SHP77 treated with DMSO at 0.1 percent for 48 hours (cell line): ENCODE results near the gene KRT7.

Source experiments
- DNase-seq: peaks from one replicate; lab custom pipeline; 2025; lab: John Stamatoyannopoulos, UW

The KRT7 gene

DNA sequence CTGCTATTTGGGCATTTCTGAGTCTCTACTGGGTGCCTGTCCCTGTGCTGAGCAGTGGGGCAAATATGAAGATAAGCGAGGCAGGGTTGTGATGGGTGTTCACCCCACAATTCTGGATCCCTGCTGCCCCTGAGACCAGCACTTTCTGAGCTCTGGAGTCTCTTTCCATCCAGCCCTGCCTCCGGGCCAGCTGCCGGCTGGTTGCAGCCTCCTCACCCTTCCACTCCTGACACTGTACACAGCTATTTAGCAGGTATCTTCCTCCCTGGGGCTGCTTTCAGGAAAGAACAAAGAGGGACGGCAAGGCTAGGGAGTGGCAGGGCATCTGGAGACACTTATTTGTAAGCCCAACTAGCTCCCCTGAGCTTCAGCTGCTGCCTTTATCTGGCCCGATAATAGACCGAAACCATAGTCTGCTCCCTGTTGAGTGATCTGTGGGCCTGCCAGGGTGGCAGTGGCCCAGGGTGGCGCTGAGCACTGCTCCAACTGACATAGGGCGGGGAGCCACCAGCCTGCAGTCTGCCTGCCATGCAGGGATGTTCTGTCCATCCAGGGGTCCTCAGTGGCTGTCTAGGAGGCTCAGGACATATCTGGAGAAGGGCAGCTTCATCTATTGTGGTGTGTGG is 33.6 kb upstream of the KRT7 start:
- no peak for DNase-seq

DNA sequence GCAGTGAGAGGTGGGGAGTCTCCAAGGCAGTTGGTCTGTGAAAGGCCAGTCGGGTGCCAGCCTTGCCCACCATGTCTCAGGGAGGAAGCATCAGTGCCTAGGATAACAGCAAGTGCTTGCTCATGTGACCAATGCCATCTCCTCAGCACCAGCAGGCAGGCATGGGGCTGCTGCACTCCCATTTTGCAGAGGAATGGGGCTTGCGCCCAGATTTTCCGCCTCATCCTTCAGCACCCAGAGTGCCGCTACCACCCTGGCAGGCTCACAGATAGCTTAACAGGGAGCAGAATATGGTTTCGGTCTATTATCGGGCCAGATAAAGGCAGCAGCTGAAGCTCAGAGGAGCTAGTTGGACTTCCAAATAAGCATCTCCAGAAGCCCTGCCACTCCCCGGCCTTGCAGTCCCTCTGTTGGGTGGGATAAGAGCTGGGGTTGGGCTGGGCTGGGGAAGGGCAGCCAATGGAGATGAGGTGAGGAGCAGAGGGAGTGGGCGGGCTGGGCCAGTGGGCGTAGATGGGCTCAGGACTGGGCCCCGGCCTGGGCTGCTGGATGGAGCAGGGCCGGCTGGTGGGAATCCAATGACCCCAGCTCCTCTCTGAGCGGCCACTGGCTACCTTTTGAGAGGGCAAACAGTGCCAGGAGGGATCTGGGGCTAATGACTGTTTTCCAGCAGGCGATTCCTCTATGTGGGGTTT is 32.8 kb upstream of the KRT7 start:
- no peak for DNase-seq

DNA sequence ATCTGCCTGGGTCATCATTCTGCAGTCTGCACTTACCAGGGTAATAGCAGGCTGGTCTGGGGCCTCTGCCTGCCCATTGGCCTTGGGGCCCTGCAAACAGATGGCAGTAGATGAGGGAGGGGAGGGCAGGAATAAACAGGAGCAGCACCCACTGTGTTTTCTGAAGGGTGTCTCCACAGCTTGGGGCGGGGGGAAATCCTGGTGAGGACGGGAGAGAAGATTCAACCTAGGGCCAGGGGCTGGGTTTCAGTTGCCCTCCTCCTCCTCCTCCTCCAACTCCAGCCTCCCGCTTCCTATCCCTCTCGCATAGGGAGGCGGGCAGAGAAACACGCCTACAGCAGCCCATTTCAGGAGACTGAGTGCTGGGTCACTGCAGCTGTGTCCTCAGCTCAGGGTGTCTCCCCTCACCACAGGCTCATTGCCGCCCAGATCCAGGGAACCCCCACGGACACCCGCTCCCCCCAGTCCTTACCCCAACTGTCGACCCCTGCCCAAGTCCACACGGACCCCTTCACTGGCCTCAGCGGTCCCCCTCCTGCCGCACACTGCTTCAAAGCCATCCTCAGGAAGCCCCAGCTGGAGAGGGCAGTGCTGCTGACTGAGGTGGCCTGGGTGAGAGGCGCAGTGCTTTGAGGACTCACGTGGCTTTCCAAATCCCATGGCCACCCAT is 32.1 kb upstream of the KRT7 start:
- DNase-seq = no peak

DNA sequence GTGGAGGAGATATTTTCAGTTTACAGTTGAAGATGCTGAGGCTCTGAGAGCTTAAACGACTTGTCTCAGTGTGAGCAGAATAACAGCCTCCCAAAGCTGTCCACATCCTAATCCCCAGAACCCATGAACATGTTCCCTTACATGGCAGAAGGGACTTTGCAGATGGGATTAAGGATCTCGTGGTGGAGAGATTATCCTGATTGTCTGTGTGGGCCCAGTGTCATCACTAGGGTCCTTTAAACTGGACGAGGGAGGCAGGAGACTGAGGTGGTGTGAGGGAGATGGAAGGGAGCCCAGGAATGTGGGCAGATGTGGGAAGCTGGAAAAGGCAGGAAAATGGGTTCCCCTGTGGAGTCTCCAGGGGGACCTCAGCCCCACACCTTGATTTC is 31.6 kb upstream of the KRT7 start:
- no peak for DNase-seq

DNA sequence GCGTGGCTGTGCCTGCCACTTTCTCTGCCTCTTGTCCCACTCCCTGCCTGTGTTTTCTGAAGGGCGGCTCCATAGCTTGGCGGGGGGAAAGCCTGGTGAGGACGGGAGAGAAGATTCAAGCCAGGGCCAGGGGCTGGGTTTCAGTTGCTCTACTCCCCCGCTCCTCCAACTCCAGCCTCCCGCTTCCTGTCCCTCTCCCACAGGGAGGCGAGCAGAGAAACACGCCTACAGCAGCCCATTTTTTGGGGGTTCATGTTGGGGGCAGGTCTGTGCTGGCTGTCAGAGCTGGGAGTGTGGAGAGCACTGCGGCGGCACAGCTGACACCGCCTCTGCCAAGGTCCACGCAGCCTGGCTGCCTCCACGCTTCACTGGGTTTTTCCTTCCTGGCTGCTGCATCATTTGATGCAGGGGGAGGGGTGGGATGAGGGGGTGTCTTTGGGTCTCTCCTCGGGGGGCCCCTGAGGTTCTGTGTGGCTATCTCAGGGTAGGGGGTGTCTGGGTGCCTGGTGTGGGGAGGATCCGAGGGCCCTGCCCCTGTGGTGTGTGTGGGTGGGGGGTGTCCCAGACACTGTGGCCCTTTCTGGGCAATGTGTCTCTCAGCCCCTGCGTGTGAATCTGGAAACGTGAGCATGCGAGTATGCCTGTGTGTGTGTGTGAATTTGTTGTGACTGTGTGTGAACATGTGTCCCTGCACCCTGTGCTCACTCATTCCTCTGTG is 30.5 kb upstream of the KRT7 start:
- DNase-seq = no peak

DNA sequence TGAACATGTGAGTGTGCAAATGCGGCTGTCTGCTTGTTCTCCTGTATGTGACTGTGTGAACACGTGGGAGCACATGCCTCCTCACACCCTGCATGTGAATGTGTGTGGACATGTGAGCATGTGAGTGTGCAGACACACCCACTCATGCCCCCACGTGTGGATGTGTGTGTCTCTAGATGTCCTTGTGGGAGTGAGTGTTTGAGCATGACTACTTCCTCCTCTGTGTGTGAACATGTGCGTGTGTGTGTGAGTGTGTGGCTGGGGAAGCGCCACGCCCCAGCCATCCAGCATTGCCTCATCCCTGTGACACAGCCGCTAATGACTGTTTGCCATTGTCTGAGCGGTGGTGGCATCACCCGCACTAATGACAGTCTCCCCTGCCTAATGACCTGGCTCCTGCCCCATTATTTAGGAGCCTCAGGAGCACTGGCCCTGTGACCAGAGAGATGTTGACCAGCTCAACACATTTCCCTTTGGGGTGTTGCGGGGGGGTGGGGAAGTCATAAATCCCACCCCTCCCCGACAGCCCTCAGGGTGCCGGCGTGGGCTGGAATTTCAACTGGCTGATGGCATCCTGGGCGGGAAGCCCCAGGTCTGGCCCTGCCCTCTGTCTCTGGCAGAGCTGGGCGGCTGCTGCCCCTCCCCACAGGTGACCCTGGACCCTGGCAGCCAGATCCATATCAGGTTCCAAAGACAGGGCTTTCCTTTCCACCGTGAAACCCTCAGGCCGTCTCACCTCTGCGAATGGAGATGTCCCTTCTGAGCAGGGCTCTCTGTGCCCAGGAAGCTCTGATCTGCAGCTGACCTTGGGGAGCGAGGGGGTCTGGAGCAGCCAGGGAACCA is 29.7 kb upstream of the KRT7 start:
- peak; percentile 34 for DNase-seq

DNA sequence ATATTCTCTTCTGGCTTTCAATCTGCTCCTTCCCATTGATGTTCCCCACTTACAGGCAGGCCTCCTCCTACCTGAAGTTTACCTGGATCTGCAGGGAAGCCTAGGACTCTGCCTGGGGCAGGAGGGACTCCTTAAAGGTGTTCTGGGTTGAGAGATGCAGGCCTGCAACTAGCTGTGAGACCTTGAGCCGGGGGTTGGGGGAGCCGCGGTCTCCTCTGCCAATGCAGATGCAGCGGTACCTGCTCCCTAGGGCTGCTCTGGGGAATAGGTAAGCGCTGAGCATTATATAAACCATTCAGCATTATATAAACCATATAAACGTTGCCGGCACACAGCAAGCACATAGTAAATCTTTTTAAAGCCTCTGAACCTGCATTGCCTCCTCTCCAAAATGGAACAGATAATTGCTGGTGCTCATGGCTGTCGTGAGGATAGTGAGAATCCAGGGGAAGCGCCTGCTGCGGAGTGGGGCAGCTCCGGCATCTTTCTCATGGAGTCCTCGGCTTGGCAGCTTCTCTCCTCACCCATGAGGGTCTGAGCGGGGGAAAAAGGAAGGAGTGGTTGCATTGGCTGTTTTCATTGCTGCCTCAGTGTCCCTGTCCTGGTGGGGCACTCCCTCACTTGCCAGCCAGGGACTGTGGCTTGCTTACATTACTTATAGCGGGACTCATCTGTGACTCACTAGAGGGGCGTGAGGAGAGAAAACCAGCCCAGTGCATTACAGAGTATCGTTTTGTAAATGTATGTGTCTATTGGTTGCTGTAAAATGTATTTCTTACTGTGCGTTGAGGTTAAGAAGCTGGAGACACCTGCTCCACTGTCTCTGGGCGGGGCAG is 28.7 kb upstream of the KRT7 start:
- no peak for DNase-seq

DNA sequence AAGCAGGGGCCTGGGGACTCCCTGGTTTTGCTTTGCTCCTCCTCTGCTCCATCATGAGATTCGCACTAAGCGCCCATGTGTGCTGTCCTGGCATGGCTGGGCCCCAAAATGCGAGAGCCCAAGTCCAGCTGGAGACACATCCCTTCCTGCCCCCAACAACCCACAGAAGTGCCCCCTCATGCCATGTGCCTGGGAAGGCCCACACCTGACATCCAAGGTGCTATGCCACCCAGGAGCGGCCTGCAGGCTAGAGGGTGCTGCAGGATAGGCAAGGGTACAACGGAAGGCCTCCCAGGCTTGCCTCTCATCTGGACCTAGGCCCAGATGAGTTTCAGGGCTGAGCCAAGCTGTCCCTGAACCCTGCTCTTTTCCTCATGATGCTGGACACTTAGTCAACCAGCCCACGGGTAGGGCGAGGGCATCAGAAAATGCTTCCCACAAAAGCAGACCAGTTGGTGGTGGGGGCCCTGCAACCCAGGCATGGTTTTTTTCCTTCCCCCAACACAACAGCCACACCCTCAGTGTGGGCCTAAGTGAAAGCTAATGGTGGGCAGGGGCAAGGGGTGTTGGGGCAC is 28.0 kb upstream of the KRT7 start:
- DNase-seq = no peak

DNA sequence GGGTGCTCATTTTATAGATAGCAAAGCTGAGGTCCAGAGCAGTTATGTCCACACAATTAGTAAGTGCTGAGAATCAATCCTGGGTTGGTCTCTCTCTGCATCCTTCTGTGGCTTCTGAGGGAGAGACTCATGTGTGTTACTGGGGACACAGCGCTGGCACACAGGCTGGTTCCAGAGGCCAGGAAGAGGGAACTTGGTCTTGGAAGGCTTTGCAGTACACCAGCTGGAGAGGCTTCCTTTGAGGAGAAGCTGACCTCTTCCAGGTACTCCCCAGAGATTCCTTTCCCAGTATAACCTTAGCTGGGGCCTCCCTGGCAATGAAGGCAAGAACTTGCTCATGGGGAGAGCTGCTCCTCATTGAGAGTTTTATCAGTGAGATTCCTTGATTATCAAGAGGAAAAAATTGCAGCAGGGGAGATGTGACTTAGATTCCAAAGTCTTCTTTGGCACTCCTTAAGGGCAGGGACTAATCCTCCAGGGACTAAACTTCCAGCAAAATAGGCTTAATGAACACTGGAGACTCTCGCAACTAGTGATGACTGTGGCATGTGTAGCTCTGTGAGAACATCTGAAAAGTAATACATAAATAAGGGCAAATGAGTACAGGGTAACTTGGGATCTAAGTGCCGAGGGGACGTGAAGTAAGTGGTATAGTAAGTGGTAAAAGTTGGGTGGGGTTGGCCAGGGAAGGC is 27.3 kb upstream of the KRT7 start:
- DNase-seq = no peak

DNA sequence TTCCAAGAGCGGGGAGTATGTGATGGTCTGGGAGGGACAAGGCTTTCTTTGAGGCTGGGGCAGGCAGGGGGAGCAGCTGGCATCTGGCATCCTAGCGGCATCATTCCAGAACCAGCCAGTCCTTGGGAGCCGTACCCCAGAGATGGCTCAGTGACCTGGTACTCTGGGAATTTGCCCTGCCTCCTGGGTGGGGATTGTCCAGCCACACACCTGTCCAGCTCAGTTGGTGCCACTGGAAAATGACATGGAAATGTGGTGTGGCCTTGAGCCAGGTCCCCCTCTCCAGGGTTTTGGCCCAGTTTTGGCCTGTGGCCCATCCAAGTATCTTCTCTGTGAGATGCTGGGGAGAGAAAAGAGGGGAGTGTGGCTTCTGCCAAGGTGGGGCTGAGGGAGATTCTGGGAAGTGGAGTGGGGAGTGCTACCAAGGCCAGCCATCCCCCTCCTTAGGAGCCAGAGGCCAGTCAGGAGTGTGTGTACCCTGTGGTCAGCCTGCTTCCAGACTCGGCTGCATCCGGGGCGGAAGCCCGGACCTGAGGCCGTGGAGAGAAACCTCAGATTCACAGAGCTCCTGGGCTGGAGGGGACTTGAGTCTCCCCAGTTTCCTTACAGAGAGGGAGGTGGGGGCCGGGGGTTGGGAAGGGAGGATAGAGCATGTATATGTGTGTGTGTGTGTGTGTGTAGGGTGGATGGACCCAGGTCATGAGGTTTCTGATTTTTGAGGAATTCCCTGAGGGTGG is 26.6 kb upstream of the KRT7 start:
- DNase-seq = no peak

DNA sequence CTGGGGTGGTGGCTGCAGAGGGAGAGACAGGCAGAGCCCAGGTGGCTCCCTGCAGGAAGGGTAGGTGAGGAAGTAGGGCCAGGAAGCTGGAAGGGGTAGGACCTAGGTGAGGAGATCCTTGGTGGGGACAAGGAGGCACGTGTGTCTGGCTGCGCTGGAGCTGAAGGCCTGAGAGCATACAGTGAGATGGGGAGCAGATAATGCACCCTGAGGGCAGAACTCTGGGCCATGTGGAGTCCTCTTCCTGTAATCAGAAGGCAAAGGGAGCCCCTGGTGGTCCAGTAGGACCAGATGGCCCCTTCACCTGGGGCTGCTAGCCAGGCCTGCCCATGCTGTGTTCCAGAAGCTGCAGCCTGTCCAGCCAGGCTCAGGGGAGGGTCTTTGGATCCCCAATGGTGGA is 25.9 kb upstream of the KRT7 start:
- DNase-seq = no peak

DNA sequence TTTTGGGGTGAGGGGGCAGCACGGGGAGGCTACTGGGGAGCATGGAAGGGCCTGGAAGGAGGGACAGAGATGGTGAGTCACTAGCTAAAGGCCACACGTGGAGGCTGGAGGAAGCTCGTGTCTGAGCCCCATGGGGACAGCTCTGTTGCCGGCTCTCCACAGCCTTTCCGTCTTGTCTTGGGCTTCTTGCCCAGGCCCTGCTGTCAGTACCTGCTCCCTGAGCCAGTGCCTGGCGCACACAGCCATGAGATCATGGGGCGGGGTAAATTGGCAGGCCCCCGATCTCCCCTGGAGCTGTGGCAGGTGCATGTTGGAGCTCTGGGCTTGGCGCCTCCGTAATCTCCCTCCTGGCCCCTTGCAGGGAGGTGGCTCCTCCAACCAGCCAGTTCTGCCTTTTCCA is 25.1 kb upstream of the KRT7 start:
- no peak for DNase-seq

DNA sequence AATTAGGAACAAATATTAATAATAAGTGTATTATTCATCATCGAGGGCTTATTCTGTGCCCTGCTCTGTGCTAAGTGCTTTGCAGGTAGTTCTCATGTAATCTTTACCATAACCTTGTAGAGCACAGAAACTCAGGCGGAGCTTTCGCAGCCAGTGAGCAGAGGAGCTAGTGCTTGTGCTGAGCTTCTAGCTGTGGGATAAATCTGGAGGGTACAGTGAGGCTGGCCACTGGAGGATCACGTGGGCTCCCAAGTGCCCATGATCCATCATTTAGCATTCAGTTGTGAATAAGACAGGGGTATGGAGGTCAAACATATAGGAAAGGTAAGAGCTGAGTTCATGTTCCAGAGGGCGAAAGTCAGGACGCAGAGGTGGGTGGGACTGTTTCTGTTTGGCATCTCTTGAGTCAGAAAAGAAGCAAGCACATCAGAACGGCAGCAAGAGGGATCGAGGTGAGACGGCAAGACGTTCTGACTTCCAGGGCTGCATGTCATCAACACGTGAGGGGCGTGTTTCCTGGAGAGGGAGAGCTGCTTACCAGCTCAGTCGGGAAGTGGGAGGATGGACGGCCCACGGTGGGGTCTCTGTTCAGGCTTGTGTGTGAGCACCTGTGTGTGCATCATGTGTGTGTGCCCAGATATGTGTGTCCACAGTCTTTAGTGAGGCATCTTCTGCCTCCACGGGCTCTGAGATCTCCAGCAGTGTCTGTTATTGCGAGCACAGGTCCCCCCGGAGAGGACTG is 24.4 kb upstream of the KRT7 start:
- DNase-seq = no peak

DNA sequence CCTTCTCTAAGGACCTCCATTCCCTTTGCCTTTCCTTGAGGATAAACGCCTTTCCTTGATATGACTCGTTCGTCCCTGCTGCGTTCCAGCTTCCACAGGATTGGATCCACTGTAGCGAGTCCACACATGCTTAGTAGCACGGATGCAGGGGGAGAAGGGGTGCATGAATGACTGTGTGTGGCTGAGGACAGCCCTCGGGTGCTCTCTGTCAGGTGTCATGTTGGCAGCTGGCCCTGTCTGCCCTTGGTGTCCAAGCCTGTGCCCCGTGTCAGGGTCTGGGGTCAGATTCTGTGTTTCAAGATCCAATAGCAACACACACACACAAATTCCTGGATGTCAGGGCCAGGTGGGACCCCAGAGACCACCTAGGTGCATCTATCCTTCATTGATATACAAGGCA is 23.7 kb upstream of the KRT7 start:
- DNase-seq = no peak

DNA sequence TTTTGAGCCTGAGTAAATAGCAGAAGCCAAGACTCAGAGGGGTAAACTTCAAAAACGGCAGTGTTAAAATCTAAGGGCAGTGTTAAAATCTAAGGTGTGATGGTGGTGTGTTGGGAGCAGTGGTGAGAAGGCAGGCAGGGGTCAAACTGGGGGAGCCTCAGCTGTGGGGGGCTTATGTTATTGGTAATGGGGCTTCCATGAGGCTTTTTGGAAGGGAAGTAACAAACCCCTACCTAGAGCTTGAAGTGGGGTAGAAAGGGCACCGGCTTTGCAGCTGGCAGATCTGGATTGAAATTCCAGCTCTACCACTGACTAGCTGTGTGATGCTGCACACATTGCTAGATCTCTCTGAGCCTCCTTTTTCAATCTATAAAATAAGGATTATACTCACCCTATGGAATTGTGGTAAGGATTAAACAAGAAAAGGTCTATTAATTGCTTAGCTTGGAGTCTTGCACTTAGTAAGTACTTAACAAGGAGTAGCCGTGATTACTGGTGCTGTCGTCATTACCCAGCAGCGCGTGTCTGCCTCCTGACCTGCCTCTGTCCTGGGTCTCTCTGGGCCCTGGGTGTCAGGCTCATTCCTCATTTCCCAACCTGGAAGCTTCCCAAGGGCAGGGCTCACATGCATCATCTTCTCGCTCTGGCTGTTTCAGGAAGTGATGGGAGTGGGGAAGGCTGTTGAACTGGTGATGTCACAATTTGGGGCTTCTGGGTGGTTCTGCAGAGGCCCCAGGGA is 22.7 kb upstream of the KRT7 start:
- no peak for DNase-seq

DNA sequence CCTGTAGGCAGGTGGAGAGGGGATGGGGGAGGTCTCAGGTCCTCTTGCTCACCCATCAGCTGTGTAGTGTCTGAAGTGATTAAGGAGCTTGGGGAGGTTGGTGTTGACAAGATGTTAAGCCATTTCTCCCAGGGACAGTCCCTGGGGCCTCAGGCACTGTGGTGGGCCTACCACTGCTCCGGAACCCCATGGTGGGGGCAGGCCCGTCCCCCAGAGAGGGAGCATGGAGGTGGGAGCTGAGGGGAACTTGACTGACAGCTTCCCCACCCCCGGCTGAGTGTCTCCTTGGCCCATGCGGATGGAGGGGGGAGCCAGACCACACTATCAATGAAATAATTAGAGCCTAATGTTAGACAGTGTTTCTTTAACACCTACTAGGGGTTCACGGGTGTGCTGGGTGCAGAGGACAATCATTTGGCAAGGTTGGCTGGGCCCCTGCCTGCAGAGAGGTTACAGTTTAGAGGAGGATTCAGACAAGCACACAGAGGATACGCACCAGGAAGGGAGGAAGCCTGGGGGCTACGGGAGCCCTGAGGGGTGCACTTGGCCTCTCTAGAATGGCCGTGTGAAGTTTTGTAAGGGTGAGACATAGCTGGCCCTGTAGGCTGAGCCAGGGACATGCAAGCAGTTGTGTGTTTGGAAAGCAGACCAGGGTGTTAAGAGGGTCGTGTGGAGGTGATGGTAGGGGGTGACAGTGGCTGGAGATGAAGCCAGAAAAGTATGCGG is 22.0 kb upstream of the KRT7 start:
- DNase-seq = no peak
